Motor neuron (in vitro differentiated cells): Measurements from ENCODE around the gene CYP2D6. TPM values are rescaled to one million over a fixed set of nuclear protein-coding genes. Genes with fewer than 3 reads are reported as not detected.
"Not testable (repeated sequence)": the region's sequence is repeated elsewhere in the genome, so short reads cannot be mapped to it uniquely, and the experiment has no call there.

Source experiments
- ATAC-seq, 8 experiments: fragments of 200-7000 bp; cut with Tn5 transposase; replicated peaks in 6 of 8; 2 replicates each; pipeline ENCODE4 v1.8.0; 2021; ENCODE audit warnings: mild to moderate bottlenecking in 8 of 8, moderate library complexity in 8 of 8
- H3K27ac ChIP-seq, 2 donors: fragments of 250-450 bp; sonication (Bioruptor Pico); 2 replicates each; pipeline ENCODE4 v1.9.0; 2021; ENCODE audit warnings: antibody characterized with exemption in 2 of 2, mild to moderate bottlenecking in 2 of 2, moderate library complexity in 1 of 2
- H3K4me1 ChIP-seq, 2 donors: fragments of 250-450 bp; sonication (Bioruptor Pico); replicated peaks in 1 of 2; 2 replicates each; pipeline ENCODE4 v1.6.1; 2021; ENCODE audit warnings: antibody characterized with exemption in 2 of 2, mild to moderate bottlenecking in 2 of 2, moderate library complexity in 1 of 2
- H3K4me3 ChIP-seq, 5 donors: fragments of 250-450 bp; sonication (Bioruptor Pico); 2 replicates each; pipeline ENCODE4 v1.9.0; 2021; ENCODE audit warnings: antibody characterized with exemption in 5 of 5, mild to moderate bottlenecking in 5 of 5, moderate library complexity in 4 of 5
- WGBS, 10 experiments: fragments of 450-650 bp; shearing (Covaris generic); methylation state at CpG; one replicate each; pipeline ENCODE4 v1.0.0; 2022; 5-methylcytosine and 5-hydroxymethylcytosine counted together
- in situ Hi-C, 9 experiments: fragments of 400-800 bp; cut with MboI; loops; one replicate each; pipeline ENCODE4 v1.15.0; 2021; ENCODE audit warnings: low sequenced_read_pairs in 9 of 9, low pct_unique_long_range_greater_than_20kb in 2 of 9; ENCODE audit not compliant: unreplicated experiment in 9 of 9
- total RNA-seq, 8 experiments: library from RNA; unstranded; fragments of 300-600 nt; gene quantifications; 2 replicates each; pipeline versions ENCODE4 v1.2.3 to v1.2.4, GENCODE V29; 2022

Gene CYP2D6
- total RNA-seq, 8 experiments from 2014 or later: 0.66 to 4.0 (median 1.8) TPM

DNA sequence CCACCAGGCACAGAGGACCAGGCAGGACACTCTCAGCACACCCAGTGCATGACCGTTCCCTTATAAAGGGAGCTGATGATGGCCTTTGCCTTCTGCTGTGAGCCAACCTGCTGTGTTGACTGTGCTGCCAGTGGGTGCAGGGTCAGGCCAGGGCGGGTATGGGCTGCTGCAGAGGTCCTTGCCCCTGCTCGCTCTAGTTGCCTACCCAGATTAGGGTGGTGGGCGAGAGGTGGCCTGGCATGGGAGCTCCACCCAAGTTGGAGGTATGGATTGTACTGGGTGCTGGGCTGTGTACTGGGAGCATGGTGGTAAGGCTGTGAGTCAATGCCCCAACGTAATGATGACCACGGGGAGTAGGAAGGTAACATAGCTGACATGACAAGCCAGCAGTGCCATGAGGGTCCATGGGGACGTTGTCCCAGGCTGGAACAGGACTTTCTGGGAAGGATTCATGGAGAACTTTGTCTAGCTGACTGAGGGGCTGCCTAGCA, 24.5 kb upstream of the CYP2D6 start:
- no peak overlapping the region for H3K27ac ChIP-seq
- WGBS, 10 experiments: 56 to 100% (median 96%) methylated on average over 1 to 4 of the region's 7 CpGs; no CpG with 5 or more reads in 5 of the 10 experiments
- ATAC-seq: no peak
- in situ Hi-C loops: loop anchor here in 5 of 9 experiments (25.0 kb wide), 1 partner anchor 282 kb away; the partner anchor contains the start of gene NFAM1 (in 5 of the 5)
- H3K4me1 ChIP-seq: peaks cover 4 to 5% of the 10 kb centered on the region in 2 donors
- no peak overlapping the region for H3K4me3 ChIP-seq

GRCh38 chr22:42154293-42155052, 23.9 kb upstream of the CYP2D6 start:
- in situ Hi-C loops: loop anchor here in 5 of 9 experiments (25.0 kb wide), 1 partner anchor 283 kb away; the partner anchor contains the start of gene NFAM1 (in 5 of the 5)
- no peak overlapping the region for H3K27ac ChIP-seq
- no peak for ATAC-seq

GRCh38 chr22:42152661-42153270, 22.2 kb upstream of the CYP2D6 start:
- WGBS, 10 experiments: 97 to 100% methylated on average over 1 to 6 of the region's 42 CpGs; no CpG with 5 or more reads in 8 of the 10 experiments
- no peaks in the 10 kb centered on the region for H3K4me1 ChIP-seq
- in situ Hi-C loops: loop anchor here in 5 of 9 experiments (25.0 kb wide), 1 partner anchor 285 kb away; the partner anchor contains the start of gene NFAM1 (in 5 of the 5)
- peak in 1 of 8 experiments; percentile 8 for ATAC-seq
- H3K27ac ChIP-seq: no peak overlapping the region
- H3K4me3 ChIP-seq: no peak overlapping the region

More at GRCh38 chr22:42154293-42155052, 23.9 kb upstream of the CYP2D6 start:
- WGBS, 10 experiments: 80 to 100% (median 93%) methylated on average over 1 to 4 of the region's 12 CpGs; no CpG with 5 or more reads in 3 of the 10 experiments
- Histone ChIP-seq H3K4me1 (no peaks in the 10 kb centered on the region), H3K4me3 (no peak overlapping the region)

DNA sequence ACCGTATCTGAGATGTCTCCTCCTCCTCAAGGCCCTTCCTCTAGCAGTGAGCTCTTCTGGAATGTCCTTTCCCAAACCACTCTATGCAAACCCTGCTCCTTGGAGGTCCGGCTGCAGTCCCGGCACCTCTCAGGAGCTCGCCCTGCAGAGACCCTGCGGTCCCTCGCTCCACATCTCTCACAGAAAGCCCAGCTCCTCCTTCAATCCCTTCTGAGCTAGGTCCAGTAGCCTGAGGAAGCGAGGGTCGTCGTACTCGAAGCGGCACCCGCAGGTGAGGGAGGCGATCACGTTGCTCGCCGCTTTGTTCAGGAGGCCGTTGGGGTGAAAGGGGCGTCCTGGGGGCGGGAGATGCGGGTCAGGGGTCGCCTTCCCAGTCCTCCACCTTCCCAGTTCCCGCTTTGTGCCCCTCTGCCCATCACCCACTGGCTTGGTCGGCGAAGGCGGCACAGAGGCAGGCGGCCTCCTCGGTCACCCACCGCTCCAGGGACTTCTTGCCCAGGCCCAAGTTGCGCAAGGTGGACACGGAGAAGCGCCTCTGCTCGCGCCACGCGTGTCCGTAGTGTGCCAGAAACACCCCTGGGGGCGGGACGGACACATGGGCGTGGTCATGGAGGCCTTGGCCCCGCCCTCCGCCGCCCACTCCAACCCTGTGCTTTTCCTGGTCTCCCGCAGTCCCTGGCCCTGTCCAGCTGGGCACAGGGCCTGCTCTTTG, 21.5 kb upstream of the CYP2D6 start:
- ATAC-seq: peak in 2 of 8 experiments; percentile 25 to 30

GRCh38 chr22:42150727-42151590, 20.3 kb upstream of the CYP2D6 start:
- ATAC-seq: peak in 3 of 8 experiments; percentile 17 to 24 (median 18)
- WGBS, 10 experiments: 40 to 100% (median 90%) methylated on average over 1 to 4 of the region's 27 CpGs; no CpG with 5 or more reads in 3 of the 10 experiments
- Histone ChIP-seq H3K27ac (no peak overlapping the region), H3K4me3 (no peak overlapping the region), H3K4me1 (no peaks in the 10 kb centered on the region)
- in situ Hi-C loops: loop anchor here in 5 of 9 experiments (25.0 kb wide), 1 partner anchor 286 kb away; the partner anchor contains the start of gene NFAM1 (in 5 of the 5)

More for the DNA sequence above, 21.5 kb upstream of the CYP2D6 start:
- in situ Hi-C loops: loop anchor here in 5 of 9 experiments (25.0 kb wide), 1 partner anchor 285 kb away; the partner anchor contains the start of gene NFAM1 (in 5 of the 5)
- 100% methylated on average over 6 of the region's 43 CpGs; no CpG with 5 or more reads in 9 of the 10 experiments for WGBS, 10 experiments
- Histone ChIP-seq H3K27ac (no peak overlapping the region), H3K4me1 (no peaks in the 10 kb centered on the region), H3K4me3 (no peak overlapping the region)

DNA sequence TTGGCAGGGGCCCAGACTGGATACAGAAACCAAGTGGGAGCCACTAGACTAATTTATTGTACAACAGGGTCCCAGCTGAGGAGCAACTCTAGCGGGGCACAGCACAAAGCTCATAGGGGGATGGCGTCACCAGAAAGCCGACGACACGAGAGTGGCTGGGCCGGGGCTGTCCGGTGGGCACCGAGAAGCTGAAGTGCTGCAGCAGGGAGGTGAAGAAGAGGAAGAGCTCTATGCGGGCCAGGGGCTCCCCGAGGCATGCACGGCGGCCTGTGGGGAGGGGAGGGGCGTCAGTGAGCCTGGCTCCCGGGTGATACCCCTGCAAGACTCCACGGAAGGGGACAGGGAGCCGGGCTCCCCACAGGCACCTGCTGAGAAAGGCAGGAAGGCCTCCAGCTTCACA, 19.2 kb upstream of the CYP2D6 start:
- 76 to 97% (median 92%) methylated on average over 5 of the region's 16 CpGs; no CpG with 5 or more reads in 7 of the 10 experiments for WGBS, 10 experiments
- not testable (repeated sequence) for H3K4me1 ChIP-seq, H3K4me3 ChIP-seq, H3K27ac ChIP-seq
- in situ Hi-C loops: loop anchor here in 5 of 9 experiments (25.0 kb wide), 1 partner anchor 288 kb away; the partner anchor contains the start of gene NFAM1 (in 5 of the 5)
- peak in 1 of 8 experiments; percentile 6 for ATAC-seq

DNA sequence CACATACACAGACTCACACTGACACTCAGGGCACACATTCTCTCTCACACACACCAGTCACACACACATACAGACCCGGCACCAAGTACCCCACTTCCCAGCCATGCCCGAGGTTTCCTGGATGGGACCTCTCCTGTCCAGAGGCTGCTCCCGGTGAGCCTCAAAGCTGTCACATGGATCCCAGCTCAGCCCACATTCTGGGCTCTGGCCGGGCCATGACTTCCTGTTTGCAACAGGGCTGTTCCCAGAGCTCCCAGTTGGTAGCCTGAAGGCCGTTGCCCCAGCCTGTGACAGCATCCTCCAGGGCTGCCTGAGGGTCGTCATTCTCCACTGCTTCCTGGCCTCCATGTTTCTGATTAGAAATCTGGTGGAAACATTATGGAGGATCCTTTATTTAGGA, 14.6 kb upstream of the CYP2D6 start:
- in situ Hi-C loops: no loop called here
- no peak for ATAC-seq
- H3K4me1 ChIP-seq: no peaks in the 10 kb centered on the region
- H3K27ac ChIP-seq: no peak overlapping the region
- 30 to 100% (median 36%) methylated on average over 1 to 2 of the region's 6 CpGs; no CpG with 5 or more reads in 5 of the 10 experiments for WGBS, 10 experiments
- no peak overlapping the region for H3K4me3 ChIP-seq

DNA sequence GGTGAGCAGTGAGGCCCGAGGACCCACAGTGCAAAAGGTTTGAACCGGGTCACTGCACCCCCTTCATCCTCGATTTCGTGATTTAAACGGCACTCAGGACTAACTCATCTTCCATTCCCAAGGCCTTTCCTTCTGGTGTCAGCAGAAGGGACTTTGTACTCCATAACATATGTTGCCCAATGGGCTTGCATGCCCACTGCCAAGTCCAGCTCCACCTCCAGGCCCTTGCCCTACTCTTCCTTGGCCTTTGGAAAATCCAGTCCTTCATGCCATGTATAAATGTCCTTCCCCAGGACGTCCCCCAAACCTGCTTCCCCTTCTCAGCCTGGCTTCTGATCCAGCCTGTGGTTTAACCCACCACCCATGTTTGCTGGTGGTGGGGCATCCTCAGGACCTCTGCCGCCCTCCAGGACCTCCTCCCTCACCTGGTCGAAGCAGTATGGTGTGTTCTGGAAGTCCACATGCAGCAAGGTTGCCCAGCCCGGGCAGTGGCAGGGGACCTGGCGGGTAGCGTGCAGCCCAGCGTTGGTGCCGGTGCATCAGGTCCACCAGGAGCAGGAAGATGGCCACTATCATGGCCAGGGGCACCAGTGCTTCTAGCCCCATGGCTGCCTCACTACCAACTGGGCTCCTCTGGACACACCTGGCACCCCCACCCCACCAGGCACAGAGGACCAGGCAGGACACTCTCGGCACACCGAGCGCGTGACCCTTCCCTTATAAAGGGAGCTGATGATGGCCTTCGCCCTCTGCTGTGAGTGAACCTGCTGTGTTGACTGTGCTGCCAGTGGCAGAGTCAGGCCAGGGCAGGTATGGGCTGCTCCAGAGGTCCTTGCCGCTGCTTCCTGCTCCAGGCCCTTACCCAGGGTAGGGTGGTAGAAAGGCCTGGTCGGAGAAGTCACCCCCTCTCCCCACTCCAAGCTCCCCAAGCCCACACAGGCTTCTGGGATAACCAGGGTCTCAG, 13.5 kb upstream of the CYP2D6 start:
- 100% methylated on average over 1 of the region's 20 CpGs; no CpG with 5 or more reads in 9 of the 10 experiments for WGBS, 10 experiments
- in situ Hi-C loops, H3K4me1 ChIP-seq, H3K4me3 ChIP-seq, ATAC-seq, H3K27ac ChIP-seq: not testable (repeated sequence)

DNA sequence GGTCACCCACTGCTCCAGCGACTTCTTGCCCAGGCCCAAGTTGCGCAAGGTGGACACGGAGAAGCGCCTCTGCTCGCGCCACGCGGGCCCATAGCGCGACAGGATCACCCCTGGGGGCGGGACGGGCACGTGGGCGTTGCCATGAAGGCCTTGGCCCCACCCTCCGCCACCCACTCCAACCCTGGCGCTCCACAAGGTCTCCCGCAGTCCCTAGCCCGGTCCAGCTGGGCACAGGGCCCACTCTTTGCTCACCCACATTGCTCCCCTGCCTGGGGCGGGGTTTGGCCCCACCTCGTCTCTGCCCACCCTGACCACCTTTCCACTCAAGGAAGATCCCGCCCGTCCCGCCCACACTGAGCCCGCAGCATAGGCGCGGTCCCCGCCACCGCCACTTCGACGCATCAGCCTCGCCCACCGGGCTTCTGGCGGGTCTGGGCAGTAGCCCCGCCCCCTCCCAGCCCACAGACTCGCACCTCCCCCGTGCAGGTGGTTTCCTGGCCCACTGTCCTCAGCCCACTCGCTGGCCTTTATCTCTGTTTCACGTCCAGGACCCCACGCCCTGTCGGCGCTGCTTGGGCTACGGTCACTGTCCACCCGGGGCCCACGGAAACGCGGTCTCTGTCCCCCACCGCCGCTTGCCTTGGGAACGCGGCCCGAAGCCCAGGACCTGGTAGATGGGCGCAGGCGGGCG, 12.3 kb upstream of the CYP2D6 start:
- H3K4me3 ChIP-seq: no peak overlapping the region
- in situ Hi-C loops: no loop called here
- no peak overlapping the region for H3K27ac ChIP-seq
- H3K4me1 ChIP-seq: no peaks in the 10 kb centered on the region
- no CpG with 5 or more reads among the region's 54 CpGs for WGBS, 10 experiments
- ATAC-seq: peak in 1 of 8 experiments; percentile 21

DNA sequence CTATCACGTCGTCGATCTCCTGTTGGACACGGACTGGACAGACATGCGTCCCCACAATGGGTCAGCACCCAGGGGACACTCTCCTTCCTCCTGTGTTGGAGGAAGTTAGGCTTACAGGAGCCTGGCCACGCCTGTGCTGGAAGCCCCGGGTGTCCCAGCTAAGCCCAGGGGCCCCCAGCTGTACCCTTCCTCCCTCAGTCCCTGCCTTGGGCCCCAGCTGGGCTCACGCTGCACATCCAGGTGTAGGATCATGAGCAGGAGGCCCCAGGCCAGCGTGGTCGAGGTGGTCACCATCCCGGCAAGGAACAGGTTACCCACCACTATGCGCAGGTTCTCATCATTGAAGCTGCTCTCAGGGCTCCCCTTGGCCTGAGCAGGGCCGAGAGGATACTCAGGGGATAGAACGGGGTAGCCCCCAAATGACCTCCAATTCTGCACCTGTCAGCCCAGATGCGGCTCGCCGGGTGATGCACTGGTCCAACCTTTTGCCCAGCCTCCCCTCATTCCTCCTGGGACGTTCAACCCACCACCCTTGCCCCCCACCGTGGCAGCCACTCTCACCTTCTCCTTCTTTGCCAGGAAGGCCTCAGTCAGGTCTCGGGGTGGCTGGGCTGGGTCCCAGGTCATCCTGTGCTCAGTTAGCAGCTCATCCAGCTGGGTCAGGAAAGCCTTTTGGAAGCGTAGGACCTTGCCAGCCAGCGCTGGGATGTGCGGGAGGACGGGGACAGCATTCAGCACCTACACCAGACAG, 10.9 kb upstream of the CYP2D6 start:
- H3K27ac ChIP-seq, H3K4me3 ChIP-seq, in situ Hi-C loops, H3K4me1 ChIP-seq: not testable (repeated sequence)
- WGBS, 10 experiments: 70 to 93% (median 87%) methylated on average over 2 to 7 of the region's 24 CpGs; no CpG with 5 or more reads in 7 of the 10 experiments
- ATAC-seq: peak in 1 of 8 experiments; percentile 11
